HG02763 (cell line): ENCODE results near the gene UBL4A.
"Not testable (repeated sequence)": the region's sequence is repeated elsewhere in the genome, so short reads cannot be mapped to it uniquely, and the experiment has no call there.

Experiments used
- ATAC-seq: cut with Tn5 transposase; IDR thresholded peaks from one replicate; pipeline ENCODE4 v1.9.1; 2021; ENCODE audit warnings: mild to moderate bottlenecking, moderate library complexity; ENCODE audit not compliant: unreplicated experiment

Gene UBL4A

DNA sequence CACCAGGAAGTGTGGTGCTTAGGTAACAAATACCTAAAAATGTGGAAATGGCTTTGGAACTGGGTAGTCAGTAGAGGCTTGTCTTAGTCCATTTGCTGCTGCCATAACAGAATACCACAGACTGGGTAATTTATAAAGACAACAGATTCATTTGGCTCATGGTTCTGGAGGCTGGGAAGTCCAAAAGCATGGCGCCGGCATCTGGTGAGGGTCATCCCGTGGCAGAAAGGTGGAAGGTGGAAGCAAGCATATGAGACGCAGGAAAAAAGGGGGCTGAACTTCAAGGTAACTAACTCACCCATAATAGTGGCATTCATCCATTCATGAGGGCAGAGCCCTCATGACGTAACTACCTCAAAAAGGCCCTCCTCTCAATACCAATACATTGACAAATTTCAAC, 23.0 kb upstream of the UBL4A start:
- no peak for ATAC-seq

DNA sequence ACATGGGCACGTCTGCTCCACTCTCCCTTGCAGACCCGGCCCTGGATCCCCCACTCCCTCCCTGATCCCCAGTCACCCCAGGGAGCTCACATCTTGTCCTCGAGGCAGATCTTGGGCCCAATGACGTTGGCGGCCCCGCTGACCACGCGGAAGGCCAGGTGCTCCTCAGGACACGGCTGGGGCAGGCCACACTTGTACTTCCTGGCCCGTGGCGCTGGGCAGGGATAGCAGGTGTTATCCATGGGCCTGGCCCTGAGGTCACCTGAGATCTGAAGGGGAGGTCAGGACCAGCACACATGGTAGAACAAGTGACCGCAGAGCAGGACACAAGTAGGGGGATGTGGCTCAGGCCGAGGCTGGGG, 21.9 kb upstream of the UBL4A start:
- no peak for ATAC-seq

DNA sequence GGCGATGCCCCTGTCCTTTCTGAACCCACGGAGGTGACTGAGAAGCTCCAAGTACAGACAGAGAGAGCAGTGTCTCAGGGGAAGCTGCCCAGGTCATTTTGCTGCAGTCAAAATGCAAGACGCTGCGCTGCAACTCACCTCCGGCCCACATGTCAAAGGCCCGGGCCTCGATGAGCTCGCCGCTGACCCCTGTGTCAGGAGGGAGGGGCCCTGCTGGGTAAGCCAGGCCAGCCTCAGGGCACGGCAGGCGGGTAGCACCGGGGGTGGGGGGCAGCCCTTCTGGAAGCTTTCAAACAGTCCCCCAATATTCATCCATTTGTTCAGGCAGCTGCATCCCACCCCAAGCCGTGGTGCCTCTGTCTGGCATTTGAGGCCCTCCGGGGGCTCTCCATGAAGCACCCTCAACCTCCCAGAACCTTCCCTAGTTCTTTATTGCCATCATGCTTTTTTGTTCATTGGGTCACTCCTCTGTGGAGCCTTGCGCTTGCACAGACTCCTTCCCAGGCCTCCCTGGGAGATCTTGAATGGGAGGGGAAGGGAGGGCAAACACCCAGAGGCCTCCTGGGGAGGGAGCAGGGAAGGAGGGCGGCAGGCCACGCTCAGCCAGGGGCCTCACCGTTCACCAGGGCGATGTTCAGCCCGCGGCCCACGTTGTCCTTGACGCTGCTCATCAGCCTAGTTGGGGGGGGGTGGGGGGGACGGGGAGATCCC, 21.4 kb upstream of the UBL4A start:
- ATAC-seq = no peak

DNA sequence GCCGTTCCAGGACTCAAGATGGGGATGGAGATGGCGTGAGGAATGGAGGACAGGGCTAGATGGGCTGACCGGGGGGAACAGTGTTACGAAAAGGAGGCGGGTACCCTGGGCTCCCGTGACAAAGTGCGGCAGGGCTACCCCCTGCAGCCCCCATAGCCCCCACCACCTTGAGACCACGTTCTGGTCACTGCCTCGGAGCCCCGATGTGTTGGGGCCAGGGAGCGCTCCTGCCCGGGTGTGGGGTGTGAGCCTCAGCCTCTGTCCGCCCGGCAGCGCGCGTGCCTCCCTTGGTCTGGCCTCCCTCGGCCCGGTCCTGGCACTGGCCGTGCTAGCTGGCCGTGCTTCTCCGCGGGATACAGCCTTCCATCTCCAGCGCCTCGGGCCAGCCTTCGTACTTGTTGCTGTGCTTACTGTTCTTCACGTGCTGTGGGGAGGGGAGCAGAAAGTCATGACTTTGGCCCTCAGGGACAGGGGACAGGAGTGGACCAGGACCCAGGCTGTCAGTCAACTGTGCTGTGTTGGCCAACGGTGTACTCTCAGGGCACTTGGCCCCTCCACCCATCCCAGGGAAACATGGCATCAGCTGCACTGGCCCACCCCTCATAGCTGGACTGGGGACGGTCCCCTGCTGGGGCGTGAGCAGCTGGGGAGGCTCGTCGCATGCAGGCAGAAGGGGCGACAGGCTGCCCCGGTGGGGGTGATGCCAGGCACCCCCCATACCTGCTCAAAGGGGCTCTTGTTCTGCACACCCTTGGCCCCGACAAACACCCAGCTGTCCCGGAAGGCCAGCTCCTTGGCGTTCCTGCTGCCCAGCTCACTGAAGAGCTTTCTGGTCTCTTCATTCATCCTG, 20.3 kb upstream of the UBL4A start:
- no peak for ATAC-seq

DNA sequence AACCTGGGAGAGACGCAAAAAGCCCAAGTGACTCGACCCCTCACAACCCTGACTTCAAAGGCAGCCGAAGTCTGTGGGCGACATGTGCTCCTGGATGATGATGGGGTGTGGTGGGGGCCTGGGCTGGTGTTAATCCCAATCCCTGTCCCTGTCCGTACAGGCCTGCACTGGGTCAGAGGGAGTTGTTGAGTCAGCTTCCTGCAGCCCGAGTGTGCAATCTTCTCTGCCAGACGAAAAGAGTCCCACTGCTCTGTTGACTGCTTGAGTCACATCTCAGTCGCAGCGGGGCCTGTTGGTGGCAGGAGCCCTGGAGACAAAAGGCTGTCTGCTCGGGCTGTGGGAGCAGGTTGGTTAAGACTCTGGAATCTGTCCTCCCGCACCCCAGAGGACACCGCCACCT, 19.3 kb upstream of the UBL4A start:
- no peak for ATAC-seq

DNA sequence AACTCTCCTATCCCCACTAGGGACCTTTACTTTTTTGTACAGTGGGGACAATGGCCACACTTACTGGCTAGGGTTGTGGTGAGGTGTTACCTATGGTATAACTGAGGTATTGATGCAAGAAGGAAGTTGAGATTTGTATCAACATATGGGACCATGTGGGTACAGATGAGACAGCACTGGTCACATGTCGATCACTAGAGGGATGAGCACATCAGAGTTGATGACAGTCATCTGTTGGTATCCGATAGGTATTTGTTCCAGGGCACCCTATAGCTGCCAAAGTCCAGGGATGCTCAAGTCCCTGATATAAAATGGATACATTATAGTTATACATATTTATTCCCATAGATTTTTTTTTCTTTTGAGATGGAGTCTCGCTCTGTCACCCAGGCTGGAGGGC, 16.6 kb upstream of the UBL4A start:
- ATAC-seq = no peak

DNA sequence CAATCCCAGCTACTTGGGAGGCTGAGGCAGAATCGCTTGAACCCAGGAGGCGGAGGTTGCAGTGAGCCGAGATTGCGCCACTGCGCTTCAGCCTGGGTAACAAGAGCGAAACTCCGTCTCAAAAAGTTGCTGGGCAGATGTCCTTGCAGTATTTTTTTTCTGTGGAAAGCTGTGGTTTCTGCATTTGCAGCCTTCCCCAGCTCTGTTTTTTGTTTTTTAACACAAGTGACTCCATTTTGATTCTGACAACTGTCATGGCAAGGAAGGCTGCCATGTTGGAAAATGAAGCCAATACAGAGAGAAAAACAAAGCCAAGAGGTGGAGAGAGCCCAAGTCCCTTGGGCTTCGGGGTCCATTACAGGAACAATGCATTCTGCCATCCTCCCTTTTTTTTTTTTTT, 15.7 kb upstream of the UBL4A start:
- no peak for ATAC-seq

DNA sequence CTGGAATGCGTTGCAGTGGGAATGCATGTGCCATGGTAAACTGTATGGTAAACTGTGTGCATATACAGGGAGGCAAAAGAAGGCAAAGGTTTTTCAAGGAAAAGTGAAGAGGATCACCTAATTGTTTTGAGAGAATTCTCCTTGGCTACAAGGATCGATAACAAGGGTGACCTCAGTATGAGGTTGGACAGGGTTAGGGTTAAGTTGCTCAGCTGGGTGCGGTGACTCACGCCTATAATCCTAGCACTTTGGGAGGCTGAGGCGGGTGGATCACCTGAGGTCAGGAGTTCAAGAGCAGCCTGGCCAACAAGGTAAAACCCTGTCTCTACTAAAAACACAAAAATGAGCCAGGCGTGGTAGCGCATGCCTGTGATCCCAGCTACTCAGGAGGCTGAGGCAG, 15.0 kb upstream of the UBL4A start:
- ATAC-seq = not testable (repeated sequence)

DNA sequence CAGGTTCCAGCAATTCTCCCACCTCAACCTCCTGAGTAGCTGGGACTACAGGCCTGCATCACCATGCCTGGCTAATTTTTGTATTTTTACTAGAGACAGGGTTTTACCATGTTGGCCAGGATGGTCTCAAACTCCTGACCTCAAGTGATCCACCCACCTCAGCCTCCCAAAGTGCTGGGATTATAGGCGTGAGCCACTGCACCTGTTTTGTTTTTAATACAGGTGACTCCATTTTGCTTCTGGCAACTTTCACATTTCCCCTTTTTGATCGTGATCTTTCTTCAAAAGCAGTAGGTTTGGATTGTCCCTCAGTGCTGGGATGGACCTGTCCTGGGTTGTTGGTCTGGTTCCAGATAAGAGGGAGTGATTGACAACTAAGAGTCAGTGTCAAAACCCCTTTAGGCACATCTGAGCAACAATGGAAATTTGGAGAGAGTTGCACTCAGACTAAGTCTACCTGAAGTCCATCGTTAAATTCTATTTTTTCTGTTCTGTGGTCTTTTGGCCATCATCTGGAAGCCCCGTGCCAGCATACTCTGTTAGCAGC, 10.2 kb upstream of the UBL4A start:
- not testable (repeated sequence) for ATAC-seq

DNA sequence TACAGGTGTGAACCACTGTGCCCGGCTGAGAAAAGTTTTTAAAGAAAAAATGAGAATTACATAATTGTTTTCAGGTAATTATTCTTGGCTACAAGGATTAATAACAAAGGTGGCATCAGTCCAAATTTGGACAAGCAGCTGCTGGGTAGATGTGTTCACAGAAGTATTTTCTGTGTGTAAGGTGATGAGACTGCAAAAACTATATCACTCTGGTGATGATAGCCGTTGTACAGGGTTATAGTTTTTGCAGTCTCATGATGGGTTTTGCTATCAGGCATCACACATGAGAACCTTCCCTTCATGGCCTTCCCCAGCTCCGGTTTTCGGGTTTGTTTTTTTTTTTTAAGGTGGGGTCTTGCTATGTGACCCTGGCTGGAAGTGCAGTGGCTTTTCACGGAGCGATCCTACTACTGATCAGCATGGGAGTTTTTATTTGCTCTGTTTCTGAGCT, 9.1 kb upstream of the UBL4A start:
- ATAC-seq = no peak

DNA sequence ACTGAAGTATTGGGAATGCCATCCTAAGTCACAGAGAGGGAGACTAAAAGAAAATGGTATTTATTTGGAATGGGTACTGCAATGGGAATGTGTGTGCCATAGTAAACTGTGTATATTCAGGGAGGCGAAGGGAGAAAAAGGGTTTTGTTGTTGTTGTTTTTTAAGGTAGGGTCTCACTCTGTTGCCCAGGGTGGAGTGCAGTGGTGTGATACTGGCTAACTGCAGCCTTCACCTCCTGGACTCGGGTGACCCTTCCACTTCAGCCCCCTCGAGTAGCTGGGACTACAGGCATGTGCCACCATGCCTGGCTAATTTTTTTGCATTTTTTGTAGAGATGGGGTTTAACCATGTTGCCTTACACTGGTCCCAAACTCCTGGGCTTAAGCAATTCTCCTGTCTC, 8.3 kb upstream of the UBL4A start:
- no peak for ATAC-seq

DNA sequence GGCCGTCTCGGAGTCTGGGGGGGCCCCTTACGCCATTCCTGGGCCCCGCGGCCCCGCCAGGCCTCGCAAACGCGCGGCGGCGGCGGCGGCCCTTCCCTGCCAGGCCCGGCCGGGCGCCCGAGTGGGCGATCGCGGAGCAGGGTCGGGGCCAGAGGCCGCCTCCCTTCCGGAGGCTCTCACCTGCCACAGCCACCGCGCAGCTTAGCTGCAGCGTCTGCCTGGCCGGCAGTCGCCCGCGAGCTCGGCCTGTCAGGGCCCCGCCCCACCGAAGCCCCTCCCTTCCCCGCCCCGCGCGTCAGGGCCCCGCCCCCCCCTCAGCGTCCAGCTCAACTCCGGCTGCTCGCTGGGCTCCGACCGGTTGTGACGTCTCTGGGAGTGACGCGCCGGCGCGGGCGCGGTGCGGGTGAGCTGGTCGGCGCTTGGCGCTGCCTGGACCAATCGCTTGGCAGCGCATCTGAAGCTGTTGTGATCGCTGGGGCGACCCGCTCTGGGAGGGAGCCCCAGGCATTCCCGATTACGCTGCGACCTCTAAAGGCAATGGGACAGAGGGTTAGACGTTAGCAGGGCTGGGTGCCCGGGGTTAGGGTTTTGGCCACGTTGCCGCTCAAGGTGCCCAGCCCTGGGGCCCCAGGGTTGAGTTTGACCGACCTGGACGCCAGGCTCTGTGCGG, 4.1 kb upstream of the UBL4A start, which contains the start of gene SLC10A3:
Gene SLC10A3 (minus strand): TSS at position 216 of the 670 bp plus-strand sequence. CDS start 1,689 bp downstream, outside the sequence.
- peak; percentile 72 for ATAC-seq

DNA sequence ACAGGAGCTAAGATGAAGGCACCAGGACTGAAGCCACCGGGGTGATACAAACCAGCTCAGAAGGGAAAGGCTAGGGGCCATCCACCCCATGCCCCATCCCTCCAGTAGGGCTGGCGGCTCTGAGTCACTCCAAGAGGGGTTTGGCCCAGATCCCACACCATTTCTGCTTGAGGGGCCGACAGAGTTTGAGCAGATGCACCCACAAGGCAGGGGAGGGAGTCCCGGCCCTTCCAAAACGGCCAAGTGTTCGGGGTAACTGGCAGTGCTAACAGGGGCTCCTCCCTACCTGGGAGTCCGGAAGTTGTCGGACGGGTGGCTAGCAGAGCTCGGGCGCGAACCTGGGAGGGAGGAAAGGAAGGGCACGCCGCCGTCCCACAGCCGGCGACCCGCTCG, 3.6 kb upstream of the UBL4A start:
- ATAC-seq = peak; percentile 18

DNA sequence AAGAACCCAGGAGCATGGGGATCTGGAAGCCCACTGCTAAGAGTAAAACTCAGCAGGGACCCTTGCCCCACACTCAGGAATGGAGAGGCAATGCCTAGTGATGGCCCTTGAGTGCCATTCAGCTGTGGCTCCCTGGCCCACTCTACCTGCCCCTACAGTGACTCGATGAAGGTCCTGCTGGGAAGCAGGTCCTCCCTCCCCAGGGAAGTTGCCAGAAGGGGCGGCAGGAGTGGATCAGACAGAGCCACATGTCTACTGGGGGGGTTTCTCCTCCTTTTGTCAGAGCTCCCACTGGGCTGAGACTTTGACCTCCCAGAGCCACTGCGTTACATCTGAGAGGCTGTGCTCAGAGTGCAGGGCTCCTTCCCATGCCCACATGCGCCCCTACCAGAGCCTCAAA, 2.8 kb upstream of the UBL4A start:
- ATAC-seq = no peak

DNA sequence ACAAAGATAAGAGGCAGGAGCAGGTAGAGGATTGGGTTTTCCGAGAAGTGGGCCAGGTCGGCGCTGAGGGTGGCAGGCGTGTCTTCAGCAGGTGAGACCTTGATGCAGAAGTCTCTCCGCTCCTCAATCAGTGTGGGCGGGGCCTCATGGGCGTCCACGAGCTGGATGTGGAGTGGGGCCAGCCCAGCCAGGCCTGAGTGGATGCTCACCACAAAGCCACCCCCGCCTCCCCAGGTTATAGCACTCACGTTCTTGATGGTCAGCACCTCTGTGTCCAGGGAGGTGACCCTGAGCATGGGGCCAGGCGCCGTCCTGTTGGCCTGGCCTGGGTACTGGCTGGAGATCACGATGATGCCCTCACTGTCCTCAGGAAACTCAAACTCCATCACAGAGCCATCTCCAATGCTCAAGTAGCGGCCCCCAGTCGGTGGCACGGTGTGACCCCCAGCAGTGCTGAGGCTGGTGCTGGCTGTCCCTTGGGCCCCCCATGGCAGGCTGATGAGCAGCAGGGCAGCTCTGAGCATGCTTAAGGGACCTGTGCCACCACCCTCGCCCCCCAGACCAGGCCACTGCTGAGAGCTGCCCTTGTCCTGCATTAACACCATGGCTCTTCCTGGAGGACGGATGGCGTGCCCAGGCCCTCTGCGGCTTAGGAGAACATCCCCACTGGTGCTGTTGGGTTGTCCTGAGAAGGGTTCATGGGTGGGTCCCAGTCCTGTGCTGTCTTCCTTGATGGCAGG, 2.1 kb upstream of the UBL4A start:
- ATAC-seq = no peak

DNA sequence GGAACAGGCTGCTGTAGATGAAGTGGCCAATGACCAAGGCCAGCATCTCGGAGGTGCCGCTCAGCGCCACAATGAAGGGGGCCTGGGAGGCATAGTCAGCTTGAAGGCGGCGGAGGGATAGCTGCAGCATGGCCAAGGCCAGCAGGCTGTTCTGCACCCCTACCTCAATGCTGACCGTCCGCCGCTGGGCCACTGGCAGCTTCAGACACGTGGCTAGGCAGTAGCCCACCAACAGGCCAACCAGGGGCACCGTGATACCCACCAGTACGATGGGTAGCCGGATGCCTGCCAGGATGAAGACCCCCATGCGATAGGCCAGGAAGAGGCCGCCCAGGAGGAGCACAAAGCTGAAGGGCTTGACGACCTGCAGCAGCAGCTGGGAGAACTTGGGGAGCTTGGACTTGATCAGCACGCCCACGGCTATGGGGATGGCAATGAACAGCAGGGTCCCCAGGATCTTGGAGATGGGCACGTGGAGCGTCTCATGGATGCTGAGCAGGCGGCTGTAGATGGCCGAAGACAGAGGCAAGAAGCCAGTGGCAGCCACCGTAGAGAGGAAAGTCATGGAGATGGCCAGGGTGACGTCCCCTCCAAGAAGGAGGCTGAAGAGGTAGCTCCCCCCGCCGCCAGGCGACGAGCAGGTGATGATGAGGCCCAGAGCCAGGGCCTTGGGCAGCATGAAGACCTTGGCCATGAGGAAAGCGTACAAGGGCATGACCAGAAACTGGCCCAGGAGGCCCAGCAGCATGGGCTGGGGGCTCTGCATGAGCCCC, 1.3 kb upstream of the UBL4A start:
- ATAC-seq = no peak

DNA sequence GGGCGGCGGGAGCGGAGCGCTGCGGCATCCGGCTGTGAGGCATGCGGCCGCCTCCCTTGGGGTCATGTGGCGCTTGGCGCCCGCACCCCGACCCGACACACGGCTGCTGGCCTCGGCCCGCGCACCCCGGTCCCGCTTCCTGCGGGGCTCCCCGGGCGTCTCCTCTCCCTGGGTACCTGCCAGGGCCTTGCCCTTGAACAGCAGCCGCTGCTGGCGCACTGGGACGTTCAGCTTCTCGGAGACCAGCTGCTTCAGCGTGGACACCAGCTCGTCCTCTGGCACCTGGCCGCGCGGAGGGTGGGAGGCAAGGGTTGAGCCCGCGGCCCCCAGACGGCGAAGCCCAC, 391 bp downstream of the UBL4A start:
- no peak for ATAC-seq

DNA sequence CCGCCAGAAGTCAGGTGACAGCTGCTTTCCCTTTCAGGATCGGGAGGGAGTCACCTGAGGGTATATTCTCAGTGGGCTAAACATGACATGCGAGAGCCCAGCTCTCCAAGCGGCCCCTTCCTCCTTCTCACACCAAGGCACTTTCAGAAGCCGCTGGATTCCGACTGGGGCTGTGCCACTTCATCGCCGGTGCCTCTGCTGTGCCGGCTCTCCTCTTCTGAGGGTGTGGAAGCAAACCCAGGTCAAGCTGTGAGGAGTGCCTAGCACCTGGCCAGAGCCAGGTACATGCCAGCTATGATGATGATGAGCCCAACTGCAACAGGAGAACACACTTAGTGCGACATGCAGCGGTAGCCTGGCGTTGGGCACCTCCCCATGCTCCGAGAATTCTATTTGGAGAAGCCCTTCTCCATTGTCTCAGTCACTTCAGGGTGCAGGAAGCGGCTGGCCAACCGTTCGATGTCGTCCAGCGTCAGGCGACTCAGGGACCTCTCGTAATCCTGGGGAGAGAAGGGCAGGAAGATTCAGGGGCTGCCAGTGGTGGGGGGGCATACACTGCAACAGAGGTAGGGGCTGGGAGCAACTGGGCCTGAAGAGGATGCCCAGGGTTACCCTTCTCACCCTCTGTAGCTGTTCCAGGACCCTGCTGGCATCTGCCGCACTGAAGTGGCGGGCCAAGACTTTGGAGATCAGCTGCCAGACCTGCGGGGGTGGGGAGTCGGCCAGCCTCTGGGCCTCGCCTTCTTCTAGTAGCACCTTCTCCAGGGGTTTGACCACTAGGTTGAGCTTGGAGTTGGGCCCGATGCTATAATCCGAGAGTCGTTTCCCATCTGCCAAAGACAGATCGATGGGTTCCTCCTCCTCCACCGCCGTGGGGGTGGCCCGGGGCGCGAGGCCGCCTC, 1.0 kb downstream of the UBL4A start:
- ATAC-seq = no peak
